ENCODE data around the gene AFG3L2.
A peak's percentile ranks its signal among the peaks of the same experiment; 100 is the strongest.

The AFG3L2 gene

GRCh38 chr18:12347895-12348294 is 29.1 kb downstream of the AFG3L2 start:
- DNase-seq = no peak

GRCh38 chr18:12346240-12346565 is 30.8 kb downstream of the AFG3L2 start:
- no peak for DNase-seq

GRCh38 chr18:12345491-12346239 is 31.4 kb downstream of the AFG3L2 start:
- no peak for DNase-seq

- DNase-seq = no peak
These were observed 34.4 kb downstream of the AFG3L2 start for GRCh38 chr18:12342661-12343060.

GRCh38 chr18:12340945-12341660 is 35.9 kb downstream of the AFG3L2 start:
- no peak for DNase-seq

- no peak for DNase-seq
These were observed 38.6 kb downstream of the AFG3L2 start for GRCh38 chr18:12338382-12338781.

- DNase-seq = no peak
These were observed 40.1 kb downstream of the AFG3L2 start for GRCh38 chr18:12336887-12337286.

GRCh38 chr18:12336171-12336613 is 40.8 kb downstream of the AFG3L2 start:
- no peak for DNase-seq

GRCh38 chr18:12335503-12335902 is 41.5 kb downstream of the AFG3L2 start:
- no peak for DNase-seq

GRCh38 chr18:12334863-12335262 is 42.2 kb downstream of the AFG3L2 start:
- no peak for DNase-seq

- DNase-seq = no peak
These were observed 42.6 kb downstream of the AFG3L2 start for GRCh38 chr18:12334366-12334808.

- DNase-seq = no peak
These were observed 43.3 kb downstream of the AFG3L2 start for GRCh38 chr18:12333506-12334290.

- DNase-seq = no peak
These were observed 46.3 kb downstream of the AFG3L2 start for GRCh38 chr18:12330766-12331165.

- DNase-seq = no peak
These were observed 47.8 kb downstream of the AFG3L2 start for GRCh38 chr18:12329125-12329698.

GRCh38 chr18:12328179-12328823 is 48.7 kb downstream of the AFG3L2 start:
- DNase-seq = no peak

- peak; percentile 54 for DNase-seq
These were observed 49.4 kb downstream of the AFG3L2 start for GRCh38 chr18:12327510-12328178.

GRCh38 chr18:12326711-12327460 is 50.1 kb downstream of the AFG3L2 start:
- DNase-seq = no peak

GRCh38 chr18:12325726-12326245 is 51.2 kb downstream of the AFG3L2 start:
- no peak for DNase-seq

- no peak for DNase-seq
These were observed 51.9 kb downstream of the AFG3L2 start for GRCh38 chr18:12324991-12325725.

- DNase-seq = no peak
These were observed 55.7 kb downstream of the AFG3L2 start for GRCh38 chr18:12321333-12321732.
